GM12878 (cell line): Measurements from ENCODE around the gene PRR14L. TPM values are rescaled to one million over a fixed set of nuclear protein-coding genes. Genes with fewer than 3 reads are reported as not detected.

Source experiments
- ATAC-seq: fragments of 200-7000 bp; cut with Tn5 transposase; 3 replicates; pipeline ENCODE4 v1.9.1; 2020; ENCODE audit warnings: mild to moderate bottlenecking, moderate library complexity
- BruUV-seq: library from RNA; stranded (reverse); fragments of 400-500 nt; replicated peaks from 2 replicates; lab custom pipeline; 2021; lab: Mats Ljungman, UMichigan
- CTCF ChIA-PET: fragments of 300-600 bp; sonication (Branson Sonifier 250); formaldehyde crosslinking; extraction: SDS; loops from one replicate; lab custom pipeline; 2021; ENCODE audit warnings: inconsistent platforms; lab: Yijun Ruan, JAX
- POLR2A ChIA-PET: fragments of 350-600 bp; formaldehyde crosslinking; extraction: SDS; loops from one replicate; lab custom pipeline; 2021; ENCODE audit warnings: inconsistent platforms; lab: Charles Lee
- RAD21 ChIA-PET: fragments of 300-600 bp; sonication (Branson Sonifier 250); formaldehyde crosslinking; loops from one replicate; lab custom pipeline; 2023; ENCODE audit warnings: antibody characterized with exemption; ENCODE audit not compliant: unreplicated experiment; lab: Charles Lee
- SMC1A ChIA-PET: fragments of 300-600 bp; sonication (Branson Sonifier 250); formaldehyde crosslinking; loops from one replicate; lab custom pipeline; 2023; ENCODE audit not compliant: unreplicated experiment, uncharacterized antibody; lab: Charles Lee
- DNase-seq: peaks from one replicate; pipeline ENCODE4 v3.0.0-alpha.2; 2011; ENCODE audit warnings: low read depth, low spot score
- FAIRE-seq: peaks from 3 replicates; lab custom pipeline; 2011; peaks lifted over from hg19 to GRCh38; lab: Jason Lieb, UNC
- H2AFZ ChIP-seq: 2 replicates; pipeline ENCODE4 v1.6.0; 2011; ENCODE audit warnings: low read depth, low read length, control low read depth; ENCODE audit not compliant: control insufficient read depth
- H3K27ac ChIP-seq: 2 replicates; pipeline ENCODE4 v1.5.1; 2011; ENCODE audit warnings: control low read depth; ENCODE audit not compliant: control insufficient read depth, insufficient read depth
- H3K27me3 ChIP-seq, 2 experiments: replicated peaks in 1 of 2; 2 replicates each; pipeline versions ENCODE4 v1.6.0 to v1.6.1; 2011; ENCODE audit warnings: low read length in 1 of 2; ENCODE audit not compliant: control insufficient read depth in 2 of 2, insufficient read depth in 2 of 2
- H3K36me3 ChIP-seq, 2 experiments: 2 replicates each; pipeline ENCODE4 v1.5.1; 2011; ENCODE audit warnings: low read length in 1 of 2; ENCODE audit not compliant: control insufficient read depth in 2 of 2, insufficient read depth in 2 of 2
- H3K4me1 ChIP-seq: 2 replicates; pipeline ENCODE4 v1.6.1; 2011; ENCODE audit warnings: mild to moderate bottlenecking, low read length, moderate library complexity, mixed read lengths; ENCODE audit not compliant: control insufficient read depth, insufficient read depth
- H3K4me2 ChIP-seq: 2 replicates; pipeline ENCODE4 v1.6.0; 2011; ENCODE audit warnings: control low read depth; ENCODE audit not compliant: control insufficient read depth, insufficient read depth
- H3K4me3 ChIP-seq: fragments of 200-600 bp; sonication (generic); 2 replicates; pipeline ENCODE4 v1.5.1; 2016
- H3K79me2 ChIP-seq: 2 replicates; pipeline ENCODE4 v1.6.0; 2011; ENCODE audit warnings: low read length; ENCODE audit not compliant: control insufficient read depth, insufficient read depth
- H3K9ac ChIP-seq: 2 replicates; pipeline ENCODE4 v1.8.0; 2011; ENCODE audit warnings: low read length, control low read depth, mixed read lengths; ENCODE audit not compliant: control insufficient read depth, insufficient read depth
- H3K9me3 ChIP-seq: replicated peaks from 3 replicates; pipeline ENCODE4 v1.5.1; 2011; ENCODE audit warnings: mild to moderate bottlenecking, low read length; ENCODE audit not compliant: control insufficient read depth, insufficient read depth
- H4K20me1 ChIP-seq: 2 replicates; pipeline ENCODE4 v1.6.0; 2011; ENCODE audit not compliant: control insufficient read depth, insufficient read depth
- BRCA1 ChIP-seq: IDR thresholded peaks from 2 replicates; pipeline ENCODE4 v1.6.1; 2011; ENCODE audit warnings: low read depth, low read length, improper control_type of control experiment
- CBX5 ChIP-seq: sonication (generic); IDR thresholded peaks from 2 replicates; pipeline ENCODE4 v1.6.1; 2016; ENCODE audit warnings: low read depth, moderate library complexity, mild to moderate bottlenecking, inconsistent platforms
- CEBPZ ChIP-seq: fragments of 150-350 bp; IDR thresholded peaks from 2 replicates; pipeline ENCODE4 v1.6.1; 2016; ENCODE audit warnings: low read depth, low read length
- DPF2 ChIP-seq: fragments of 450-650 bp; IDR thresholded peaks from 2 replicates; pipeline ENCODE4 v1.6.1; 2017; ENCODE audit warnings: mild to moderate bottlenecking
- EP300 ChIP-seq, 2 experiments: fragments of 150-350 bp in 1 of 2; IDR thresholded peaks; 2 replicates each; pipeline ENCODE4 v1.6.1; 2011 to 2012; ENCODE audit warnings: low read depth in 2 of 2, low read length in 2 of 2, borderline replicate concordance in 1 of 2, improper control_type of control experiment in 1 of 2, inconsistent platforms in 1 of 2; ENCODE audit not compliant: control insufficient read depth in 1 of 2
- IKZF1 ChIP-seq: fragments of 450-650 bp; conservative IDR thresholded peaks from 2 replicates; pipeline ENCODE4 v1.6.1; 2017; ENCODE audit warnings: antibody characterized with exemption, mild to moderate bottlenecking
- IKZF2 ChIP-seq, 2 experiments: fragments of 450-650 bp; IDR thresholded peaks; 2 replicates each; pipeline ENCODE4 v1.6.1; 2017; ENCODE audit warnings: mild to moderate bottlenecking in 2 of 2, moderate library complexity in 2 of 2
- JUNB ChIP-seq: IDR thresholded peaks from 2 replicates; pipeline ENCODE4 v1.6.1; 2016; ENCODE audit warnings: antibody characterized with exemption, mild to moderate bottlenecking
- KDM1A ChIP-seq: fragments of 200-600 bp; sonication (generic); IDR thresholded peaks from 2 replicates; pipeline ENCODE4 v1.6.1; 2016; ENCODE audit warnings: borderline replicate concordance
- MLLT1 ChIP-seq: fragments of 450-650 bp; IDR thresholded peaks from 2 replicates; pipeline ENCODE4 v1.6.1; 2016; ENCODE audit warnings: mild to moderate bottlenecking
- MYB ChIP-seq: fragments of 150-350 bp; IDR thresholded peaks from 2 replicates; pipeline ENCODE4 v1.6.1; 2014; ENCODE audit warnings: mild to moderate bottlenecking, low read depth, low read length, borderline replicate concordance
- NBN ChIP-seq: fragments of 450-650 bp; IDR thresholded peaks from 2 replicates; pipeline ENCODE4 v1.6.1; 2016
- NFXL1 ChIP-seq: fragments of 450-650 bp; IDR thresholded peaks from 2 replicates; pipeline ENCODE4 v1.6.1; 2017; ENCODE audit warnings: antibody characterized with exemption, mild to moderate bottlenecking, borderline replicate concordance
- POLR2AphosphoS5 ChIP-seq: IDR thresholded peaks from 2 replicates; pipeline ENCODE4 v1.6.1; 2011; ENCODE audit warnings: mild to moderate bottlenecking, low read length, inconsistent platforms
- ZNF622 ChIP-seq: fragments of 450-650 bp; IDR thresholded peaks from 2 replicates; pipeline ENCODE4 v1.6.1; 2017; ENCODE audit warnings: mild to moderate bottlenecking, inconsistent platforms
- WGBS: methylation state at CpG from one replicate; pipeline ENCODE4 v1.1.6; 2016; ENCODE audit warnings: low lambda C conversion rate; ENCODE audit not compliant: insufficient replicate concordance, insufficient coverage; ENCODE audit errors: missing lambda C conversion rate; 5-methylcytosine and 5-hydroxymethylcytosine counted together
- in situ Hi-C: fragments of 300-500 bp; cut with MboI; formaldehyde crosslinking; loops from 9 replicates; pipeline ENCODE4 v1.14.3; 2018; ENCODE audit warnings: mixed read lengths
- intact Hi-C: fragments of 100-400 bp; cut with micrococcal nuclease; formaldehyde crosslinking; loops from one replicate; pipeline ENCODE4 v1.14.2; 2022; ENCODE audit not compliant: unreplicated experiment
- polyA plus RNA-seq, 11 experiments: library from polyadenylated mRNA; depleted of rRNA in 4 of 11; unstranded in 6 of 11; stranded (reverse) in 5 of 11; fragments of >200 nt; fragmentation: Nextera tagmentation in 4 of 11; fragmentation: Illumina TruSeq in 1 of 11; extraction: Ambion mirVana in 4 of 11; extraction: Trizol in 1 of 11; gene quantifications; 1 replicate in 1 of 11; 2 replicates in 10 of 11; pipeline versions ENCODE4 v1.2.1 to v1.2.3, GENCODE V29; 2011 to 2016; ENCODE audit warnings: inconsistent platforms in 2 of 11, missing spikeins in 2 of 11, low read depth in 1 of 11
- total RNA-seq, 4 experiments: library from RNA; depleted of rRNA in 3 of 4; stranded (reverse); fragments of >200 nt in 3 of 4; fragmentation: Illumina TruSeq in 1 of 4; extraction: Trizol in 1 of 4; gene quantifications; 2 replicates each; pipeline versions ENCODE4 v1.2.1 to v1.2.3, GENCODE V29; 2013 to 2021
- TF ChIP-seq, protein P1 (sequence below): IDR thresholded peaks from 2 replicates; pipeline ENCODE4 v1.6.1; 2012; ENCODE audit warnings: low read depth, low read length, improper control_type of control experiment

The PRR14L gene
- total and polyA plus RNA-seq, 10 of the 15 experiments (the other 5 are each of a cell fraction or from before 2014, with no cell fraction given), result 4.2 to 49.0 (median 21.4) TPM

- no peak for ATAC-seq
- ChIA-PET POLR2A (interaction anchor here (0.5 to 0.6 kb wide), 2 partner anchors 20 to 31 kb away, joined by 3 read pairs; no protein-coding TSS in a partner anchor), SMC1A (interaction anchor here (1.4 kb wide), 1 partner anchor 139 kb away, joined by 3 read pairs; no protein-coding TSS in a partner anchor), CTCF (no interaction called here), RAD21 (no interaction called here)
- intact Hi-C loops, result no loop called here
- 100% methylated on average over 5 of the region's 5 CpGs for WGBS
- no peaks in the 10 kb centered on the region for H4K20me1 ChIP-seq
- no peak overlapping the region for H3K27ac ChIP-seq
- no peaks in the 10 kb centered on the region for H3K4me1 ChIP-seq
- peaks cover 2% of the 10 kb centered on the region; the same call in 1 of the 2 replicates for H3K79me2 ChIP-seq
- no peak overlapping the region for H3K9ac ChIP-seq
- BruUV-seq, result no TSS peak
- H3K4me3 ChIP-seq, result no peak overlapping the region
- H3K36me3 ChIP-seq, result peaks cover 5 to 12% of the 10 kb centered on the region in 2 experiments; a peak in 3 of 4 replicates
- no peak overlapping the region for H3K4me2 ChIP-seq
- in situ Hi-C loops, result no loop called here
- no peak for DNase-seq
- no peak for TF ChIP-seq ZNF622
- no peak for TF ChIP-seq MLLT1
- TF ChIP-seq NBN, result no peak
- no peak for TF ChIP-seq DPF2
- TF ChIP-seq BRCA1, result no peak
- TF ChIP-seq MYB, result no peak
- TF ChIP-seq IKZF2 (IDR thresholded peaks at IDR 0.05), result no peak
- no peak for TF ChIP-seq NFXL1
- TF ChIP-seq IKZF1, result no peak
- TF ChIP-seq EP300 (IDR thresholded peaks at IDR 0.05; ENCODE audit: borderline replicate concordance in 1 of 2, control insufficient read depth in 1 of 2, low read depth in 2 of 2, low read length in 2 of 2), result no peak
- TF ChIP-seq POLR2AphosphoS5, result no peak
- no peak for TF ChIP-seq CEBPZ
- TF ChIP-seq, protein P1, sequence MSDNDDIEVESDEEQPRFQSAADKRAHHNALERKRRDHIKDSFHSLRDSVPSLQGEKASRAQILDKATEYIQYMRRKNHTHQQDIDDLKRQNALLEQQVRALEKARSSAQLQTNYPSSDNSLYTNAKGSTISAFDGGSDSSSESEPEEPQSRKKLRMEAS, result no peak
- TF ChIP-seq CBX5, result no peak
- TF ChIP-seq JUNB, result no peak
- TF ChIP-seq KDM1A, result no peak
- TF ChIP-seq, all 136 proteins: peak for 0
- FAIRE-seq, result no peak
- no peaks in the 10 kb centered on the region for H3K9me3 ChIP-seq
- no peaks in the 10 kb centered on the region for H3K27me3 ChIP-seq
- H2AFZ ChIP-seq, result no peak overlapping the region
Measured at GRCh38 chr22:31723723-31724122, 26.2 kb downstream of the PRR14L start.
